Epidermal melanocyte (primary cell): Measurements from ENCODE around the gene CERS4.
"Not testable (repeated sequence)": the region's sequence is repeated elsewhere in the genome, so short reads cannot be mapped to it uniquely, and the experiment has no call there.

ENCODE experiments used
- DNase-seq: peaks from one replicate; pipeline ENCODE4 v3.0.0; 2011; ENCODE audit warnings: low spot score; ENCODE audit not compliant: insufficient read length

The CERS4 gene

GRCh38 chr19:8209462-8210378 lies 550 bp downstream of the CERS4 start:
- no peak for DNase-seq

- no peak for DNase-seq
Observed at GRCh38 chr19:8210421-8211101, 1.4 kb downstream of the CERS4 start.

- no peak for DNase-seq
Observed at GRCh38 chr19:8212212-8212611, 3.0 kb downstream of the CERS4 start.

- no peak for DNase-seq
Observed at GRCh38 chr19:8212916-8213315, 3.7 kb downstream of the CERS4 start.

GRCh38 chr19:8213827-8214672 lies 4.9 kb downstream of the CERS4 start:
- no peak for DNase-seq

GRCh38 chr19:8214802-8215201 lies 5.6 kb downstream of the CERS4 start:
- DNase-seq = no peak

GRCh38 chr19:8215783-8216182 lies 6.6 kb downstream of the CERS4 start:
- no peak for DNase-seq

GRCh38 chr19:8216357-8216756 lies 7.2 kb downstream of the CERS4 start:
- no peak for DNase-seq

- DNase-seq = not testable (repeated sequence)
Observed at GRCh38 chr19:8218127-8218526, 9.0 kb downstream of the CERS4 start.

GRCh38 chr19:8220481-8220880 lies 11.3 kb downstream of the CERS4 start:
- DNase-seq = no peak

- peak; percentile 35 for DNase-seq
Observed at GRCh38 chr19:8221161-8221560, 12.0 kb downstream of the CERS4 start.

GRCh38 chr19:8223442-8223841 lies 14.3 kb downstream of the CERS4 start:
- not testable (repeated sequence) for DNase-seq

- no peak for DNase-seq
Observed at GRCh38 chr19:8224394-8225145, 15.4 kb downstream of the CERS4 start.

GRCh38 chr19:8231073-8231604 lies 22.0 kb downstream of the CERS4 start:
- no peak for DNase-seq

- no peak for DNase-seq
Observed at GRCh38 chr19:8233370-8233769, 24.2 kb downstream of the CERS4 start.

- DNase-seq = no peak
Observed at GRCh38 chr19:8237026-8237425, 27.9 kb downstream of the CERS4 start.

GRCh38 chr19:8238251-8238650 lies 29.1 kb downstream of the CERS4 start:
- DNase-seq = no peak

GRCh38 chr19:8239528-8240273 lies 30.5 kb downstream of the CERS4 start:
- DNase-seq = no peak

- DNase-seq = peak; percentile 90
Observed at GRCh38 chr19:8240274-8241229, 31.4 kb downstream of the CERS4 start.
